Ishikawa (cell line): ENCODE measurements around the gene C22orf23.

ENCODE experiments used
- CEBPB ChIP-seq: IDR thresholded peaks from 2 replicates; pipeline ENCODE4 v1.6.1; 2012
- EGR1 ChIP-seq: IDR thresholded peaks from 2 replicates; pipeline ENCODE4 v1.6.1; 2012
- EP300 ChIP-seq: IDR thresholded peaks from 2 replicates; pipeline ENCODE4 v1.6.1; 2012; ENCODE audit warnings: borderline replicate concordance
- FOXM1 ChIP-seq: IDR thresholded peaks from 2 replicates; pipeline ENCODE4 v1.6.1; 2012; ENCODE audit warnings: low read depth, borderline replicate concordance
- MAX ChIP-seq: IDR thresholded peaks from 2 replicates; pipeline ENCODE4 v1.6.1; 2012
- NFIC ChIP-seq: IDR thresholded peaks from 2 replicates; pipeline ENCODE4 v1.6.1; 2012
- RAD21 ChIP-seq: IDR thresholded peaks from 2 replicates; pipeline ENCODE4 v1.6.1; 2012; ENCODE audit warnings: low read depth
- TAF1 ChIP-seq: IDR thresholded peaks from 2 replicates; pipeline ENCODE4 v1.6.1; 2012; ENCODE audit warnings: low read depth, mild to moderate bottlenecking
- TCF12 ChIP-seq: IDR thresholded peaks from 2 replicates; pipeline ENCODE4 v1.6.1; 2012; ENCODE audit warnings: low read depth
- TEAD4 ChIP-seq: IDR thresholded peaks from 2 replicates; pipeline ENCODE4 v1.6.1; 2012
- YY1 ChIP-seq: IDR thresholded peaks from 2 replicates; pipeline ENCODE4 v1.6.1; 2012; ENCODE audit warnings: low read depth
- ZBTB7A ChIP-seq: IDR thresholded peaks from 2 replicates; pipeline ENCODE4 v1.6.1; 2012; ENCODE audit warnings: low read depth
- TF ChIP-seq, protein P1 (sequence below): IDR thresholded peaks from 2 replicates; pipeline ENCODE4 v1.6.1; 2012; ENCODE audit warnings: low read depth, mild to moderate bottlenecking

The C22orf23 gene

DNA sequence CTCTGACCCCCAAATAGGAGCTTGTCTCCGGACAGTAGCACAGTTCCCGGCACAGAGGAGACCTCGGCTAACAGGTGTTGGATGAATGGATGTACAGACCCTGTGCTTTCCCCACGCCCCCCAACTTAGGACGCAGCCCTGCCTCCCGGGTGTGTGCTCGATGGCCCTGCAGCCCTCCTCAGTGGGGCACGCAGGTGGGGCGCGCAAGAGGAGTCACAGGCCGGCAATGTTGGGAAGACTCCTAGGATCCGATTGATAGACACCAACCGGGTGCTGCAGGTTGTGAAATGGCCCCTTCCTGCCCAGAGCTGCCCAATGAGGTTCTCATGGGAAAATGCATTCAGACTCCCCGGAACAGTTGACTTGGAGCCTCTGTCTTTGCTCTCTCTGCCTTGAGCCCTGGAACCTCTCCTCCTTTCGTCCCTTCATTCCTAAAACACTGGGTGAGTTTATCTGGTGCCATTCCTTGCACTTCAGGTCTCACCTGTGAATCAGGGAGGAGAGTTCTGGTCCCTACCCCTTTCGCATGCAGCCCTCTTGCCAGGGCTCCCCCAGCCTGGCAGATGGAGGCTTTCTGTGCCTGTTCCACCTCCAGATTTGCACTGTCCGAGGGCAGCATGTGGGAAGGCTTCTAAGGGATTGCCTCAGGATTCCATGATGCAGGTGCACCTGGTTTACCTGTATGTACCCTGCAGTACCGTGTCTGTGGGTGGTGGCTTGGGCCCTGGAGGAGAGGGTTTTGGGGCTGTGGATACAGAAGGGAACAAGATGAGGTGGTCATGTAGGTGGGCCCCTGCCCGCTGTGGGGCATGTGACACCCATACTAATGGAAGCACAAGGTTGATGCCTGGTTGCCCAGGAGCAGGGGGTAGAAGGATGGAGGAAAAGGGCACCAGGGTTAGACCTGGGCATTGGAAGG is 46.1 kb downstream of the C22orf23 start:
- no peak for TF ChIP-seq TEAD4
- TF ChIP-seq TAF1: no peak
- TF ChIP-seq YY1: no peak
- no peak for TF ChIP-seq EP300
- no peak for TF ChIP-seq RAD21
- no peak for TF ChIP-seq MAX
- TF ChIP-seq FOXM1: no peak
- no peak for TF ChIP-seq CEBPB

DNA sequence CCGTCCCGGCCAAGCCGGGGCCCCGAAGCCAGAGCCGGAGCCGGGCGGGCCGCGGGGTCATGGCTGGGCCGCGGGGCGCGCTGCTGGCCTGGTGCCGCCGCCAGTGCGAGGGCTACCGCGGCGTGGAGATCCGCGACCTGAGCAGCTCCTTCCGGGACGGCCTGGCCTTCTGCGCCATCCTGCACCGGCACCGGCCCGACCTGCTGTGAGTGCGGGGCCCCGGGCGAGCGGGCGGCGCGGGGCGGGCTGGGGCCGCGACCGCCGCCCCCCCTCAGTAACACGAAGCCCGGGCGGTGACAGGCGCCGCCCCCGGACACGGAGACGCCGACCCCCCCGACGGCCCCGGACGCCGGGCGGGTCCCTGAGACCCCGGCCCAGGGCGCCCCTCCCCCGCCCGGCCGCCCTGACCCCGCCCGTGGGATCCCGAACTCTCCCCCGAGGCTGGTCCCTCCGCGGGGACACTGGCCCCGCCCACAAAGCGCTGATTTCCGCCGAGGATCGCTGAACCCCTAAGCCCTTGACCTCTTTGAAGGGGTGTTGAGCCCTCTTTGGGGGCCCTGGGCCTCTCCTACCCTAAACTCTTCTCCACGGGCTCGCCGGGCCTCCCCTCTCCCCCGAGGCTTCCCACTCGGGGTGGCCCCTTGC is 46.9 kb downstream of the C22orf23 start:
- TF ChIP-seq EGR1 (no peak), ZBTB7A (peak; percentile 59; the same call in 1 of the 2 replicates), EP300 (no peak)

GRCh38 chr22:37905534-37906363 is 47.7 kb downstream of the C22orf23 start, which contains the start of gene MICALL1:
MICALL1 (plus strand) TSS chr22:37906297; CDS start chr22:37906423, 126 bp downstream.
- TF ChIP-seq TCF12 (no peak), MAX (peak; percentile 62; the same call in 1 of the 2 replicates), ZBTB7A (peak; percentile 90), RAD21 (peak; percentile 28; the same call in 1 of the 2 replicates)

DNA sequence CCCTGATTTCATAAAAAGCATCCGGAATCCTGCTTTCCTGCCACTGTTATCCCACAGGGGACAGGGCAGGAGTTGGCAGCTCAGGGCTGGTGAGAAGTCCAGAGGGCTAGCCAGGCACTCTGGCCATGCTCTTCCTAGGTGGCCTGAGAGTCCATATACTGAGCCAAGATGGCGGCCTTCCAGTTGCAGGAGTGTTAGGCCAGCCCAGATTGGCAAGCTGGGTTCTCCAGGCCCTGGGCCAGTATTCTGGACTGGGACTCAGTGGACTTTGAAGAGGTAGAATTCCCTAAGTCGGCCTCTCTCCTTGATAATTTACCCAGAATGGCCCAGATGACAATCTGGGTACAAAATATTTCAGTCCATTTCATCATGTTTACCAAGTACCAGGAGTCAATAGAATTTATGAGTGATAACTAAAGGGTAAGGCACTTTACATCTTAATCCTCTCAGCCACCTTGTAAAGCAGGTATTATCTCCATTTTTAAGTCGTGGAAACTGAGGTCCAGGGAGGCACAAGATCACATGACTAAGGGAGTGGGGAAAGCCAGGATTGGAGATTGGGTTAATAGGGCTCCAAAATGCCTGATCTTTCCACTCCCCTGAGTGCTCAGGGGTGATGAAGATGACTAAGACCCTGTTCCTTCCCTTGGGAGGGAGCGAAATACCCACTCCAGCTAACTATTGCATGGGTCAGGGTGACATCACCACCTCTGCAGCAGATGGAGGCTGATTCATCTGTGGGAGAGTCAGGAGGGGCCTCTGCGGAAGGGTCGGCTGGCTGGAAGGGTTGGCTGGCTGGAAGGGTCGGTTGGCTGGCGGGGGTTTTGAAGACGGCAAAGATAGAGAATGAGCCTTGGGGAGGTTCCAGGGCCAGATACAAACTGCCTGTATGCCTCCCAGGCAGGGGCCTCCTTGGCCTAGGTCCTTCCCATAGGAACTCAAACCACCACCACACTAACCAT is 48.5 kb downstream of the C22orf23 start:
- TF ChIP-seq TCF12: peak; percentile 17; the same call in 1 of the 2 replicates
- TF ChIP-seq YY1: peak; percentile 34; the same call in 1 of the 2 replicates
- TF ChIP-seq, protein P1, sequence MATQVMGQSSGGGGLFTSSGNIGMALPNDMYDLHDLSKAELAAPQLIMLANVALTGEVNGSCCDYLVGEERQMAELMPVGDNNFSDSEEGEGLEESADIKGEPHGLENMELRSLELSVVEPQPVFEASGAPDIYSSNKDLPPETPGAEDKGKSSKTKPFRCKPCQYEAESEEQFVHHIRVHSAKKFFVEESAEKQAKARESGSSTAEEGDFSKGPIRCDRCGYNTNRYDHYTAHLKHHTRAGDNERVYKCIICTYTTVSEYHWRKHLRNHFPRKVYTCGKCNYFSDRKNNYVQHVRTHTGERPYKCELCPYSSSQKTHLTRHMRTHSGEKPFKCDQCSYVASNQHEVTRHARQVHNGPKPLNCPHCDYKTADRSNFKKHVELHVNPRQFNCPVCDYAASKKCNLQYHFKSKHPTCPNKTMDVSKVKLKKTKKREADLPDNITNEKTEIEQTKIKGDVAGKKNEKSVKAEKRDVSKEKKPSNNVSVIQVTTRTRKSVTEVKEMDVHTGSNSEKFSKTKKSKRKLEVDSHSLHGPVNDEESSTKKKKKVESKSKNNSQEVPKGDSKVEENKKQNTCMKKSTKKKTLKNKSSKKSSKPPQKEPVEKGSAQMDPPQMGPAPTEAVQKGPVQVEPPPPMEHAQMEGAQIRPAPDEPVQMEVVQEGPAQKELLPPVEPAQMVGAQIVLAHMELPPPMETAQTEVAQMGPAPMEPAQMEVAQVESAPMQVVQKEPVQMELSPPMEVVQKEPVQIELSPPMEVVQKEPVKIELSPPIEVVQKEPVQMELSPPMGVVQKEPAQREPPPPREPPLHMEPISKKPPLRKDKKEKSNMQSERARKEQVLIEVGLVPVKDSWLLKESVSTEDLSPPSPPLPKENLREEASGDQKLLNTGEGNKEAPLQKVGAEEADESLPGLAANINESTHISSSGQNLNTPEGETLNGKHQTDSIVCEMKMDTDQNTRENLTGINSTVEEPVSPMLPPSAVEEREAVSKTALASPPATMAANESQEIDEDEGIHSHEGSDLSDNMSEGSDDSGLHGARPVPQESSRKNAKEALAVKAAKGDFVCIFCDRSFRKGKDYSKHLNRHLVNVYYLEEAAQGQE: no peak

DNA sequence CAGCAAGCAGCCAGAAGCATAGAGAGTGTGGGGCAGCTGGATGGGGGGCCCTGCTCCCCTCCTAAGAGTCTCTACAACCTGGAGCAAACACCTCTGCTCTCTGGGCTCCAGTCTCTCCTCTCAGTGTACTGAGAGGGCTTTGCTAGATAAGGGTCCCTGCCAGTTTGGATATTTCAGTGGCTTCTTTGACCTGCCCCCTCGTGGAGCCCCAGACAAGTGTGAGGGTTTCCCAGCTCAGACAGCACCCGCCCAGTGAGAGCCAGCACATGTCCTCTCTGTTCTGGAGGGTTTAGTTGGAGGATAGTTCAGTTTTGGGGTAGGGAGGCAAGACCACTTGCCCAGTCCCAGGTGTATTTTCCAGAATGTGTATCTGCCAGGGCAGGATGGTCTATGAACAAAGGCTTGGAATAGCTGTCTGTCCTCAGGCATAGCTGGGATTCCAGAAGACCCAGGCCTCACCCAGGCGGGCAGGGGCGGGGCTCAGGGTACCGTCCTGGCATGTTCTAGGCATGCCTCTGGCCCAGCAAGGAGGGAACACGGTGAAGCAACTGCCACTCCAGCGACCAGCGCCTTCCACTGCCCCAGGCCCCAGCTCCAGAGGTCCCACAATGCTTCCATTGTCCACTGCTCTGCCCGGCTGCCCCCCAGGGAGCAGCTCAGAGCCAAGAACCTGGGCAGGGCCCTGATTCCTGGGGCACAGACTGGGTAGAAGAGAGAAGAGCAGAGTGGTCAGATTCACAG is 54.8 kb downstream of the C22orf23 start:
- TF ChIP-seq RAD21 (no peak), MAX (peak; percentile 57), CEBPB (0 out of 2 replicates have a peak, but pooled peaks have one; percentile 41), TAF1 (no peak), TEAD4 (peak; percentile 88), EGR1 (0 out of 2 replicates have a peak, but pooled peaks have one; percentile 6), ZBTB7A (peak; percentile 50; the same call in 1 of the 2 replicates), NFIC (peak; percentile 64), TCF12 (peak; percentile 44; the same call in 1 of the 2 replicates)
- TF ChIP-seq, protein P1: no peak
